HG02970 (cell line): ENCODE results near the gene ACTR1A.
"Not testable (repeated sequence)": the region's sequence is repeated elsewhere in the genome, so short reads cannot be mapped to it uniquely, and the experiment has no call there.

ENCODE experiments used
- ATAC-seq: cut with Tn5 transposase; IDR thresholded peaks from one replicate; pipeline ENCODE4 v1.9.1; 2021; ENCODE audit warnings: mild to moderate bottlenecking, moderate library complexity, moderate number of reproducible peaks; ENCODE audit not compliant: unreplicated experiment, low FRiP score

ACTR1A gene

GRCh38 chr10:102517553-102517952 is 15.0 kb upstream of the ACTR1A start:
- no peak for ATAC-seq

GRCh38 chr10:102515724-102516123 is 13.2 kb upstream of the ACTR1A start:
- ATAC-seq, result no peak

- no peak for ATAC-seq
Measured at GRCh38 chr10:102514487-102515311, 12.2 kb upstream of the ACTR1A start.

- no peak for ATAC-seq
Measured at GRCh38 chr10:102511583-102512274, 9.2 kb upstream of the ACTR1A start.

- ATAC-seq, result no peak
Measured at GRCh38 chr10:102509387-102509786, 6.9 kb upstream of the ACTR1A start.

- ATAC-seq, result no peak
Measured at GRCh38 chr10:102508506-102508905, 6.0 kb upstream of the ACTR1A start.

- no peak for ATAC-seq
Measured at GRCh38 chr10:102507521-102507920, 5.0 kb upstream of the ACTR1A start.

- ATAC-seq, result no peak
Measured at GRCh38 chr10:102505462-102506115, 3.1 kb upstream of the ACTR1A start.

GRCh38 chr10:102504976-102505300 is 2.4 kb upstream of the ACTR1A start:
- no peak for ATAC-seq

- ATAC-seq, result no peak
Measured at GRCh38 chr10:102504179-102504975, 1.9 kb upstream of the ACTR1A start.

- ATAC-seq, result peak; percentile 61
Measured at GRCh38 chr10:102503264-102504178, 1.0 kb upstream of the ACTR1A start, which contains the start of gene SUFU. SUFU (plus strand) TSS chr10:102503972; CDS start chr10:102504153, 181 bp downstream.

- peak; percentile 68 for ATAC-seq
Measured at GRCh38 chr10:102502029-102502336, 529 bp downstream of the ACTR1A start.

- no peak for ATAC-seq
Measured at GRCh38 chr10:102501201-102502028, 1.1 kb downstream of the ACTR1A start.

GRCh38 chr10:102500686-102501085 is 1.8 kb downstream of the ACTR1A start:
- not testable (repeated sequence) for ATAC-seq

- no peak for ATAC-seq
Measured at GRCh38 chr10:102499356-102499755, 3.2 kb downstream of the ACTR1A start.

- no peak for ATAC-seq
Measured at GRCh38 chr10:102497545-102497944, 5.0 kb downstream of the ACTR1A start.

GRCh38 chr10:102493771-102494170 is 8.7 kb downstream of the ACTR1A start:
- no peak for ATAC-seq

GRCh38 chr10:102492983-102493382 is 9.5 kb downstream of the ACTR1A start:
- no peak for ATAC-seq
